Adrenal gland (tissue), 5 donors: ENCODE measurements around the gene DLG2.

Experiments
- POLR2A ChIP-seq, 2 donors: fragments of 450-650 bp; IDR thresholded peaks; one replicate each; pipeline ENCODE4 v1.6.1; 2017; ENCODE audit warnings: antibody characterized with exemption in 2 of 2, mild to moderate bottlenecking in 2 of 2, moderate library complexity in 1 of 2
- TF ChIP-seq, protein P1 (sequence below), 6 experiments: fragments of 450-650 bp in 4 of 6; fragments of 200-600 bp in 2 of 6; sonication (generic) in 1 of 6; IDR thresholded peaks; 1 replicate in 5 of 6; 2 replicates in 1 of 6; pipeline versions ENCODE4 v1.5.1 to v1.8.0; 2016 to 2021; ENCODE audit warnings: antibody characterized with exemption in 6 of 6, mild to moderate bottlenecking in 2 of 6, moderate library complexity in 1 of 6
- donor health status: DM: no; HTN: no; CAD: no.

DNA sequence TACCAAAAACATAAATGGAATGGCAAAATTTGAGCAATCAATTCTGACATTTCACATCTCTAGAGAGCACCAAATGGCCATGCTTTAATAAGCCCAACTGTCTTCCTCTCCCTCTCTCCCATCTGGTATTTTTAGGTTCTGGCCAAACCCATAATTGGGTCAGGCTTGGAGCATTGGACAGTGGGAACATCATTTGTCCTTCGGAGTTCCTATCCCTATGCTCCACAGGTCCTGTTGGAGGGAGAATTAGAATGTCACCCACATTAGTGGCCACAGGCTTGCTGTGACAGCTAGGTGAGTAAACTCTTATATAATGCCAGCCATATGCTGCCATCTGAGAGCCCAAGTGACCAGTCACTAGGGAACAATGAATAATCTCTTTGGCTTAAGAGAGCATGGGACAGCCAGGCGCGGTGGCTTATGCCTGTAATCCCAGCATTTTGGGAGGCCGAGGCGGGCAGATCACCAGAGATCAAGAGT is 2090.0 kb downstream of the DLG2 start:
- TF ChIP-seq POLR2A (IDR thresholded peaks at IDR 0.05) = no peak
- TF ChIP-seq, protein P1, sequence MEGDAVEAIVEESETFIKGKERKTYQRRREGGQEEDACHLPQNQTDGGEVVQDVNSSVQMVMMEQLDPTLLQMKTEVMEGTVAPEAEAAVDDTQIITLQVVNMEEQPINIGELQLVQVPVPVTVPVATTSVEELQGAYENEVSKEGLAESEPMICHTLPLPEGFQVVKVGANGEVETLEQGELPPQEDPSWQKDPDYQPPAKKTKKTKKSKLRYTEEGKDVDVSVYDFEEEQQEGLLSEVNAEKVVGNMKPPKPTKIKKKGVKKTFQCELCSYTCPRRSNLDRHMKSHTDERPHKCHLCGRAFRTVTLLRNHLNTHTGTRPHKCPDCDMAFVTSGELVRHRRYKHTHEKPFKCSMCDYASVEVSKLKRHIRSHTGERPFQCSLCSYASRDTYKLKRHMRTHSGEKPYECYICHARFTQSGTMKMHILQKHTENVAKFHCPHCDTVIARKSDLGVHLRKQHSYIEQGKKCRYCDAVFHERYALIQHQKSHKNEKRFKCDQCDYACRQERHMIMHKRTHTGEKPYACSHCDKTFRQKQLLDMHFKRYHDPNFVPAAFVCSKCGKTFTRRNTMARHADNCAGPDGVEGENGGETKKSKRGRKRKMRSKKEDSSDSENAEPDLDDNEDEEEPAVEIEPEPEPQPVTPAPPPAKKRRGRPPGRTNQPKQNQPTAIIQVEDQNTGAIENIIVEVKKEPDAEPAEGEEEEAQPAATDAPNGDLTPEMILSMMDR (IDR thresholded peaks at IDR 0.05) = no peak
